HG02759 (cell line): ENCODE results near the gene ABCA2.
"Not testable (repeated sequence)": the region's sequence is repeated elsewhere in the genome, so short reads cannot be mapped to it uniquely, and the experiment has no call there.

ENCODE experiments used
- ATAC-seq: cut with Tn5 transposase; IDR thresholded peaks from one replicate; pipeline ENCODE4 v1.9.1; 2021; ENCODE audit warnings: mild to moderate bottlenecking, moderate library complexity; ENCODE audit not compliant: unreplicated experiment

Gene ABCA2

DNA sequence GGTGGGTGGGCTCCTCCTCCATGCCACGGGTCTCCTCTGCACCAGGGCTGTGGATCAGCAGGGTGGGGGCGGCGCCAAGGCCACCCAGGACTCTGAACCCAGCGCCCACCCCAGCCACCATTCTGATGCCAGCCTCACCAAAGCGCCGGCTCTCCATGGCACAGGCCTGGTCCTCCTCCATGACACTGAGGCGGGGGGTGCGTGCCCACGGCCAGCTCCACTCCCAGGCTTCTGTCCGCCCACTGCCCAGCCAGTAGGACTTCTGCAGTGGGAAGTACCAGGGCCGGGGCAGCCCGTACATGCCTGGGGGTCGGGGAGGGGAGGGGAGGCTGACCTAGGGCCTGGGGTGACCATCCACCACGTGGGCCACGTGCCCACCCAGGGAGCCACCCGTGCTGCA lies 11.6 kb downstream of the ABCA2 start:
- ATAC-seq: no peak

DNA sequence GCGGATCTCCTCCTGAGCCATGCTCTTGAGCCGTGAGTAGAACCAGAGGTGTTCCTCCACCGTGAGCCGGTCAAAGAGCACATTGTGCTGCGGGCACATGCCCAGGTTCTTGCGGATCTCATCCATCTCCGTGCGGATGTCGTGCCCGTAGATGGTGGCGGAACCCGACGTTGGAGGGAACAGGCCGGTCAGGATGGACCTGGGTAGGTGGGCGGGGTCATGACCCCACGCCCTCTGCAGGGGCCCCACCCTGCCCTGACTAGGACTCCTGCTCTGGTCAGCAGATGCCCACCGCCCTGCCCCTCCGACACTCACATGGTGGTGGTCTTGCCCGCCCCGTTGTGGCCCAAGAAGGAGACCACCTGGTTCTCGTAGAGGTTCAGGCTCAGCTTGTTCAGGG lies 12.1 kb downstream of the ABCA2 start:
- no peak for ATAC-seq

DNA sequence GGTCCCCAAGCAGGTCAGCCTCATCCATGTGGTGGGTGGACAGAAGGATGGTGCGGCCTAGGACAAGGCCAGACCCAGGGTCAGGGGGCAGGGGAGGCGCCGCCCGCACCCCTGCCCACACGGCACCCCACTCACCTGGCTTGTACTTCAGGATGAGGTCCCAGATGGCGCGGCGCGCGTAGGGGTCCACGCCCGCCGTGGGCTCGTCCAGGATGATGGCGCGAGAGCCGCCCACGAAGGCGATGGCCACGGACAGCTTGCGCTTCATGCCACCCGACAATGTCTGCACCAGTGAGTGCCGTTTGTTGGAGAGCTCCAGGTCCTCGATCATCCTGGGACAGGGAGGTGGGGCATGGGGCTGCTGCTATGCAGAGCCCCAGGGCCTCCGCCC lies 12.5 kb downstream of the ABCA2 start:
- ATAC-seq: no peak

DNA sequence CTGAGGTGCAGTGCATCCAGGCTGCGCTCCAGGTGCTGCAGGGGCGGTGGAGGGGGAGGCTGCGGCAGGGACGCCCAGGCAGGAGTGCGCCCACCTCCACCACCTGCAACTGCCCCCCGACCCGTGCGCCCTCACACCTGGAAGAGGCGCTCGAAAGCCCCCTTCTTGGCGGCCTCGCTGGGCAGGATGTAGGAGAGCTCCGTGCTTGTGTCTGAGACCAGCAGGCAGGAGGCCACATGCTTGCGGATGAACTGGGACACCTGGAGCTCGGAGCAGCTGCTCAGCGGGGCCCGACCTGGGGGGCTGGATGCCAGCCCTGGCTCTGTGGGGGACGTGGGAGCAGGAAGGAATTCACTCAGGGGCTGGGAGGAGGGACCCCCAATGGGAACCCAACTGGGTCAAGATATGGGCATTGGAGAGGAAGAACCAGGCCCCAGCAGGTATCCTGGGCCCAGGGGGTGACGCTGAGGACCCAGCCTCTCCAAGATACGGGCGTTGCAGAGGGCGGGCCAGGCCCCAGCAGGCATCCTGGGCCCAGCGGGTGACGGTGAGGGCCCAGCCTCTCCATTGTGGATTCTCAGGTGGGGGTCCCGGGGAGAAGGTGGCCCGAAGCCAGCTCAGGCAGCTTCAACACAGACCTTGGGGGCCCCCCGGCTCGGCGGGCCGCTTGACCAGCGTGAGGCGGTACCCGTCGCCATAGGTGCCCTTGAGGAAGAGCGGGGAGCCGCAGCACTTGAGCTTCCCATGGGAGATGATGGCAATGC lies 13.1 kb downstream of the ABCA2 start:
- no peak for ATAC-seq

DNA sequence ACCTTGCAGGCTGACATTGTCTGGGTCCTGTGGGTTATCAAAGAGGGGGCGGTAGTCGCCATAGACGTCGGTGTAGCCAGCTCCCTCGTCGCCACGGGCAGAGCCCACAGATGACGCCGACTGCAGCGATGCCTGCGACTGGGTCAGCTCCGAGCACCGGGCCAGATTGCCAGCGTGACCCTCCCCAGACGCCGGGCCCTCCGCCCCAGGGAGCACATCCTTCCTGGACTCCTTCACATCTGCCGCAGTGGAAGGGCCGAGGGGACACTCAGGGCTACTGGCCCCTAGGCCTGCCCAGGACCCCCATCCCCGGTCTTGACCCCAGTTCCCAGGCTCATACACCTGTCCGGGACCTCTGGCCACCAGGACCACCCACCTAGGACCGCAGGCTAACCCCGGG lies 13.9 kb downstream of the ABCA2 start:
- ATAC-seq: no peak

DNA sequence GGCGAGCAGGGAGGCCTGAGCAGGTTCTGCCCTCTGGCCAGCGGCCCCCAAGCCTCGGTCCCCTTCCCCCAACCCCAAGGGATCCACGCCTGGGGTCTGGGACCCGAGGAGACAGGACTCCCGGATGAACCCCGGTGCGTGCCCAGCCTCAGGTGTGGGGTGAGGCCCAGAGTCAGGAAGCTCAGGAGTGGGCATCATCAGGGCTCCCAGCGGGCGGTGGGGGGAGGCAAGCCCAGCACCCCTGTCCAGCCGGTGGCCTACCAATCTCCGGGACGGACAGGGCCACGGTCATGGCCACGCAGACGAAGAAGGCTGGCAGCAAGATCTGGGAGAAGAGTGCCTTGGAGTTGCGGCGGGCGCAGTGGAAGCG lies 14.5 kb downstream of the ABCA2 start:
- no peak for ATAC-seq

DNA sequence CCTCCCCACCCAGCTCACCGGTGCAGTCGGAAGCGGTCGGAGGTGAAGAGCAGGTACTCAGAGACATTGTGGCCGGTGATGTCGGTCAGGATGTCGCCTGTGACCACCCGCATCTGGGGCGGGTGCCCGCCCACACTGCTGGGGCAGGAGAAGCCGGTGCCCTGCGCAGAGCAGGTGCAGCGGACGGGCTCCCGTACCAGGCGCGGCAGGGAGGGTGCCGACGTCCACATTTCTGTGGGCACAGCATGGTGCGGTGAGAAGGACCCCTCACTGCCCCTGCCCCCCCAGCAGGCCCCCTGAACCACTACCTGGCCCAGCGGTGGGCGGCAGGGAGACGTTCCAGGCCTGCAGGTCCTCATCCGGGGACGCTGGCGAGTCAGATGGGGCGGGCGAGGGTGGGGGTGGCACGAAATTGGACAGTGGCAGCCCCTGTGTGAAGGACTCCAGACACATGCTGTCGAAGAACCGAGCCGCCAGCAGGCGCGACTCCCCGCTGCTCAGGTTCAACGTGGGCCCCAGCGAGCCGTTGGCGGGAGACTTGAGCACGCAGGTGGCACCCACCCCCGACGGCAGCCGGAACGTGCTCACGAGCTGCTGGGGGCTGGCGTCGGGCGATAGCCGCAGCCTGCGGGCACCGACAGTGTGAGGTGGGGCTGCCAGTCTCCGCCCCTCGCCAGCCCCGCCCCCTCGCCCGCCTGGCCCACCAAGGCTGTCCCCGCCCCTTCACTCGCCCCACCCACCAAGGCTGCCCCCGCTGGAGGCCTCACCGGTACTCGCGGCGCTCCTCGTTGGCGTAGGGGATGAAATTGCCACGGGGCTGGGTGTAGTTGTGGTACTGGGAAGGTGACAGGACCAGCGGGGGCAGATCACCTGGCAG lies 15.1 kb downstream of the ABCA2 start:
- ATAC-seq: no peak

DNA sequence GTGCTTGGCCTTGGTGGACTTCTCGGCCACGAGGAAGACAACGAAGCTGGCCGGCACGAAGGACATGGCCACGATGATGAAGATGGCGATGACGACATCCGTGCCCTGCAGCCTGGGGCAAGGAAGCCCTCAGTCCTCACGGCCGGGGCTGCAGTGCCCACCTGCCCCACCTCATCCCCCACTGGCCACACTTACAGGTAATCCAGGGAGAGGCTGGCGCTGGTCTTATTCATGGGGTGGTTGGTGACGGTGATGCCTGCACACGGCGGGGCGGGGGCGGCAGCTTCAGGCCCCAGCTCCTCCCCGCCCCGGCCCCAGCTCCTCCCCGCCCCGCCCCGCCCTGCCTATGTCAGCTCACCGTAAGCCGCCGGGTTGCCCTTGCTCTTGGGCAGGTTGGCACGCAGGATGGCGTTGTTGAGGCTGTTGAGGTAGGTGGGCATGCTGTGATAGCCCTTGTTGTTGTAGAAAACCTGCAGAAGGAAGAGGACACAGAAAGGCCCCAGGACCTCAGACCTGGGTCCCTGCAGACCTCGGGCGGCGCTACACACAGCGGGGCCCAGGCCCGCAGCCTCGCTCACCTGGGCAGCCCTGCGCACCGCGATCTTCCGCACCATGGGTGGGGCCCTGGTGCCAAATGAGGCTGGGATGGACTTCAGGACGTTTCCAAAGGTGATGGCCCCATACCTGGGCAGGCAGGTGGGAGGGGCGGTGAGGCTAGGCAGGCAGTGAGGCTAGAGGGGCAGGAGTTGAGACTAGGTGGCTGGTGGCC lies 15.9 kb downstream of the ABCA2 start:
- no peak for ATAC-seq

DNA sequence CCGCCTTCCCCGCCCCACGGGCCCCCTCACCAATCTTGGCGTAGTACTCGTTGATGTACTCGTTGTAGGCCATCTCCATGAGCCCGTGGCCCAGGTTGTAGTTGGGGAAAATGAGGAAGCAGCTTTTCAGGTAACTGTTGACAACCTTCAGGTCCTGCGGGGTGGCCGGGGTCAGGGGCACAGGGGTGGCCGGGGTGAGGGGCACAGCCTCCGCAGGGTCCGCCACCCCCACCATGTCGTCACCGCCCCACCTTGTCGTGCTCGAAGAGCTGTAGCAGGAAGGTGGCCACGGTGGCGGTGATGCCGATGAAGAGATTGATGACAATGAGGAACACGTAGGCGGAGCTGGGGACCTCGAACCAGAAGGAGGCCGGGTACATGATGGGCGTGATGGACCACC lies 16.9 kb downstream of the ABCA2 start:
- no peak for ATAC-seq

DNA sequence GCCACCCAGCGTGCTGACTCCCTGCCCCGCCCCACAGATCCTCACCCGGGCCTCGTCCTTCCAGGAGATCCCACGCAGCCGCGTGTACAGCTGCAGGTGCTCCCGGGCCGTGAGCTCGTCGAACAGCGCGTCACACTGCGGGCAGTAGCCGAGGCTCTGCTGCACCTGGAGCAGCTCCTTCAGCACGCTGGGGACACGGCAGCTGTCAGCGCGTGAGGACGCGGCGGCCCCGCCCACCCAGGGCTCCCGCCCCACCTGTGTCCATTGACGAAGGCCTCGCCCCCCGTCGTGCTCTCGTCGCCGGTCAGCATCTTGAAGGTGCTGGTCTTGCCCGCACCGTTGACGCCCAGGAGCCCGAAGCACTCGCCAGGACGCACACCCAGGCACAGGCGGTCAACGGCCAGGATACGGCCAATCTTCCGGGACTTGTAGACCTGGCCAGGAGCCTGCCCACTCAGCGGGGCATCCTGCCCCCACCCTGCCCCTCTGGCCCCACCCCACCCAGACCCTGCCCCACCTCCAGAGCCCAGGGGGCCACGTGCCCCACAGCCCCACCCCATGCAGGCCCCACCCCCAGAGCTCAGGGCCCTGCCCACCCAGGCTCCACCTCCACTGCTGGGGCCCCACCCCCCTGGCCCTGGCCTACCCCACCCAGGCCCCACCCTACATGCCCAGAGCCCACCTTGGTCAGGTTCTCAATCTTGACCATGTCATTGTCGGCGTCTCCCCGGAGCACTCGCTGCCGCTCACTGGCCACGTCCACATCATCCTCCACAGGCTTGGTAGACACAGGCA lies 17.9 kb downstream of the ABCA2 start:
- ATAC-seq: no peak

DNA sequence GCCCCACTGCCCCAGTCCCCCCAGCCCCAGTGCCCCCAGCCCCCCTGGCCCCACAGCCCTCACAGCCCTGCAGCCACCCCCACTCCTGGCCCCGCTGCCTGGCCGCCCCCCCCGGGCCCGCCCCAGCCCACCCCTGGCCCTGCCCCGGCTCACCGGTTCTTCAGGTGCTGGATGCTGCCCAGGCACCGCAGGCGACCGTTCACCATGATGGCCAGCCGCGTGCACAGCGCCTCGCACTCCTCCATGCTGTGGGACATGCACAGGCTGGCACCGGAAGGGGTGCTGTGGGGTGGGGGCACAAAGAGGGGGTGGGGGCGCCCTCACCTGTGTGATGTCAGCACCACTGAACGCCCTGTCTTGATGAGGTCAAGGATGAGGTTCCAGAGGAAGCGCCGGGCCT lies 18.8 kb downstream of the ABCA2 start:
- no peak for ATAC-seq

DNA sequence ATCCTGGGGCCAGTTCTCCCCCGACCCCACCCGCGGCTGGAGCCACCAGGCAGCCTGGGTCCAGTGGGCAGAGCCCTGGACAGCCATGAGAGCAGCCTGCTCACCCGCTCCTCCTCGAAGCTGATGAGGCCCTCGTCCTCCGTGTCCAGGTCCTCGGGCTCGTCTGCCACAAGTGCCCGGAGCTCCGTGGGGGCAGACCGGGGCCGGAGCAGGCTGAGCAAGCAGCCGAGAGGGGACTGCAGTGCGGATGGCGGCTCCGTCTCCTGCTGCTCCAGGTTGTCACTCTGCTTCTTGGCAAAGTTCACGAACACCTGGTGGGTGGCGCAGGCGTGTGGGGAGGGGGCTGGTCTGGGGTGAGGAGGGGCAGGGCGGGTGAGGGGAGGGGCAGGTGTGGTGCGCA lies 19.7 kb downstream of the ABCA2 start:
- ATAC-seq: no peak

DNA sequence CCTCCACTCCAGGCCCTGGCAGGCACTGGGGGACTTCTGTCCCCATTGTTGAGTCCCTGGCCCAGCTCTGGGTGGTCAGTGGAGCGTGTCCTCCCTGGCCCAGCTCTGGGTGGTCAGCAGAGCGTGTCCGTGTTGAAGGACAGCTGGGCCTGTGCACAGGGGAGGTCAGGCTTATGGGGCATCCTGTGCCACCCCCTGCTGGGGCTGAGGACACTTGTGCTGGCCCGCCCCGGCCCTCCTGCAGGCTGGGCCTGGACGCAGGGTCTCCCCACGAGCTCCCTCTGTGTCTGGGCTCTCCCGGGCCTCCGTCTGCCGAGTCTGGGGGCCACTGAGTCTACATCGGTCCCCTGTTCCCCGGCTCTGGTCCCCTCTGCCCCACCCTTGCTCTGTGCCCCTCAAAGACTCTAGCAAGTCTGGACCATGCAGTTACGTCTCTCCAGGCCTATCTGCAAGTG lies 20.2 kb downstream of the ABCA2 start:
- ATAC-seq: no peak

DNA sequence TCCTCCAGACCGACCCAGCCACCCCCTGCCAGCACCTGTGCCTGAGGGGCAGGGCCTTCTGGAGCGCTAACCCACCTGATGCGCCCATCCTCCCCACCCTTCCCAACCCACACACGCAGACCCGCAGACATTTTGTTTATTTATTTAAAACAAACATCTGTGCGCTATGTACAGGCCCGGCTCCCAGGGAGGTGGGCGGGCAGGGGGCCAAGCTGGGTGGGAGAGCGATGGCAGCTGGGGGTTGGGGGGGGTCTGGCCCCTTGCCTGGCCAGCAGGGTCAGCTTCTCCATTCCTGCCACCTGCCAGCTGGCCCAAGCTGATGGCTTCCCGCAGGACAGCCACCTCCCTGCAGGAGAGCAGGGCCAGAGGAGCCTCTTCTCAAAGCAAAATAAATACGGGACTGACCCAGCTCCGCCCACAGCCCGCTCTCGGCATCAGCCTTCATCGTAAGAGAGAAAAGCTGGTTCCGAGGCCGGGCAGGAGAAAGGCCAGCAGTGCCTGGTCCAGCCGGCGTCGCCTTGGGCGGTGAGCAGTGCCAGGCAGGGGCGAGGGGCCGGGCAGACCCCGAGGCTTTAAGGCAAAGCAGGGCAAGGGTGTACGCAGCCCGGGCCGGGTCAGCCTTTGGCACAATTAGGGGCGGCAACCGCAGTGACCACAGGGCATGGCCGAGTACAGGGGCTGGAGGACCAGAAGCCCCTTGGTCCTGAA lies 20.8 kb downstream of the ABCA2 start:
- no peak for ATAC-seq

DNA sequence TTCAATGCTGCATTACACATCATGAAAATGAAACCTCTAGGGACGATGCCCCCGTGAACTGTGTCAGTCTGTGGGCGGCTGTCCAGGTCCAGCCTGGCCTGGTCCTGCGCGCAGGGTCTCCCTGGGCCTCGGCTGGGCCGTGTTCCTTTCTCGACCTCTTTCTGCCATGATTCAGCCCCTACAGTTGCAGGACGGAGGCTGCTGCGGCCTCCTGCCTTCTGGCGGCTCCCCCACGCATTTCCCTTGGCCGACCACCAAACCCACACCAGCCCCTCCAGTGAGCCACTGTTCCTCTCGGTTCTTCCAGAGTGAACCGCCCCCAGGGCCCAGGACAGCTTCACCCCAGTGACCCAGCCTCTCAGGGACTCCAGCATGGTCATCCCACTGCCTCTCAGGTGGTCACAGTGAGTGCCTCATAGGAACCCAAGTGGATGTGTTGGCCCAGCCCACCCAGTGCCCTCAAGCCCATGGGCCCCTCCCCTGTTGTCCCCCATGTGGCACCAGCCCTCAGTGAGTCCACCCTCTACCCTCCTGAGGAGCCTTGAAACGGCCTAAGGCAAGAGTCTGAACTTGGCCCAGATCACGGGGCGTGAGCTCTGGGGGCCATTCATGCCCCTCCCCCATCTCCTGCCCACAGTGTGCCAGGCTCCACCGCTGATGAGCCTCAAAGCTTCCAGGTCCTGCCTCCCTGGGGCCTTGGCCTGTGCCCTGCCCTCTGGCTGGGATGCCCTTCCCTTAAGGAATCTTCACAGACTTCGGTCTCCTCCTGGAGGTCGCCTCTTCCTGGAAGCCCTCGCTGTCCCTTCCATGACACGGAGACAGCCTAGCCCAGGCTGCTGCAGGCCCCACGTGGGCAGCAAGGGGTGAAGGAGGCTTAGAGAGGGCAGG lies 21.7 kb downstream of the ABCA2 start:
- no peak for ATAC-seq

DNA sequence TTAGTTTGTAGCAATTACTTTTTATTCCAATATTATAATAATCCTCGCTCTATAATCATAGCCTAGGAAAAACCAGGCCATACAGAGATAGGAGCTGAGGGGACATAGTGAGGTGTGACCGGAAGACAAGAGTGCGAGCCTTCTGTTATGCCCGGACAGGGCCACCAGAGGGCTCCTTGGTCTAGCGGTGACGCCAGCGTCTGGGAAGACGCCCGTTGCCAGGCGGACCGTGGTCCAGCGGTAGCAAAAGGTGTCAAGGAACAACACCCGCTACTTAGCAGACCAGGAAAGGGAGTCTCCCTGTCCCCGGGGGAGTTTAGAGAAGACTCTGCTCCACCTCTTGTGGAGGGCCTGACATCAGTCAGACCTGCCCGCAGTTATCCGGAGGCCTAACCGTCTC lies 23.8 kb downstream of the ABCA2 start:
- not testable (repeated sequence) for ATAC-seq

DNA sequence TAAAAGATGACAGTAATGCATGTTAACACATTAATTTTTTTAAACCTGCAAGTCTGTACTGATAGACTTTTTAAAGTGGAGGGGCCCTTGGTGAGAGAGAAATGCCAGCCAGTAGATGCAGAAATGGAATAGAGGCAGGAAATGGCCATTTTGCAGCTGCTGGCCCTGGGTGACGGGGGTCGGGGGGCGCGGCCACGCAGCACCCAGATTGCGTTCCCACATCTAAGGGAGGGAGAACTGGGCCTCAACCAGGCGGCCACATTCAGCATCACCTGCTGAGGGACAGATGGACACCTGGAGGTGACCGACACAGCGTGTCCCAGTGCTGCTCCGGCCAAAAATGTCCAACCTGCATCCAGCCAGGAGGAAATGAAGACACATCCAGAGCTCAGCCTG lies 25.4 kb downstream of the ABCA2 start:
- no peak for ATAC-seq

DNA sequence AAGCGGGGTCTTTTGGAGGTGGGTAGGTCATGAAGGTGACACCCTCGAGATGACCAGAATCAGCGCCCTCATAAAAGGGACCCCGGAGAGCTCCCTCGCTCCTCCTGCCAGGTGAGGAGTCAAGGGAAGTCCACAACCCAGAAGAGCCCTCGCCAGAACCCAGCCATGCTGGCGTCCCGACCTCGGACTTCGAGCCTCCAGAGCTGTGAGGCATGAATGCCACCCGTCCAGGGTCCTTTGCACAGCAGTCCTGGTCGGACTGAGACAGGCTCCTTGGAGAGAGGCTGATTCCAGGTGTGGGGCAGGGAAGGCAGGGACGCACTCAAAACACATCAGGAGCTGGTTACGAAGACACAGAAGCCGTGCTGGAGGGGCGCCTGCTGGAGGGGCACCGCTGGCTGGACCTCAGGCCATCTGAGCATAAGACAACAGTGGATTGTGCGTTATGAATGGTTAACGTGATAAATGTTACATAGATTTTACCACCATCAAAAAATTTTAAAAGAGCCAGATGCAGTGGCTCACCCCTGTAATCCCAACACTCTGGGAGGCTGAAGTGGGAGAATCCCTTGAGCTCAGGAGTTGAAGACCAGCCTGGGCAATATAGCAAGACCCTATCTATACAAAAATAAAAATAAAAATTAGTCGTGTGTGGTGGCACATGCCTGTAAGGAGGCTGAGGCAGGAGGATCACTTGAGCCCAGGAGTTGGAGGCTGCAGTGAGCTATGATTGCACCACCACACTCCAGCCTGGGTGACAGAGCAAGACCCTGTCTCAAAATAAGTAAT lies 26.0 kb downstream of the ABCA2 start:
- ATAC-seq: no peak
